Loucy (cell line): ENCODE measurements around the gene B3GAT2.

Experiments used
- CTCF ChIP-seq: fragments of 200-600 bp; sonication (generic); conservative IDR thresholded peaks from 2 replicates; pipeline ENCODE4 v1.5.1; 2014; ENCODE audit warnings: mild to moderate bottlenecking, antibody characterized with exemption, low read length
- EZH2phosphoT487 ChIP-seq: fragments of 200-600 bp; IDR thresholded peaks from 2 replicates; pipeline ENCODE4 v1.6.1; 2018; ENCODE audit warnings: antibody characterized with exemption, mild to moderate bottlenecking, moderate library complexity, borderline replicate concordance

- no peak for TF ChIP-seq CTCF
- no peak for TF ChIP-seq EZH2phosphoT487
Observed at GRCh38 chr6:70985156-70985555, 28.3 kb upstream of the B3GAT2 start.
